ACC112 (cell line): Measurements from ENCODE around the gene OR6A2.
"Not testable (repeated sequence)": the region's sequence is repeated elsewhere in the genome, so short reads cannot be mapped to it uniquely, and the experiment has no call there.

Experiments used
- H2AFZ ChIP-seq: fragments of 200-600 bp; sonication (generic); one replicate; pipeline ENCODE4 v1.6.0; 2017; ENCODE audit warnings: antibody characterized with exemption, low read length; ENCODE audit not compliant: unreplicated experiment
- H3K27ac ChIP-seq: fragments of 200-600 bp; sonication (generic); 2 replicates; pipeline ENCODE4 v1.5.1; 2014; ENCODE audit warnings: low read depth, mild to moderate bottlenecking, antibody characterized with exemption, low read length, moderate library complexity
- H3K27me3 ChIP-seq: fragments of 200-600 bp; sonication (generic); 2 replicates; pipeline ENCODE4 v1.6.1; 2014; ENCODE audit warnings: mild to moderate bottlenecking, antibody characterized with exemption, low read length, moderate library complexity, mixed read lengths; ENCODE audit not compliant: insufficient read depth
- H3K36me3 ChIP-seq: fragments of 200-600 bp; sonication (generic); 2 replicates; pipeline ENCODE4 v1.6.1; 2016; ENCODE audit warnings: mild to moderate bottlenecking, antibody characterized with exemption, low read length, moderate library complexity, mixed read lengths; ENCODE audit not compliant: insufficient read depth
- H3K4me1 ChIP-seq: fragments of 200-600 bp; sonication (generic); one replicate; pipeline ENCODE4 v1.6.1; 2016; ENCODE audit warnings: low read length, mixed read lengths; ENCODE audit not compliant: insufficient read depth, unreplicated experiment, control insufficient read depth
- H3K4me3 ChIP-seq: fragments of 200-600 bp; sonication (generic); 2 replicates; pipeline ENCODE4 v1.5.1; 2014; ENCODE audit warnings: mild to moderate bottlenecking, low read depth, low read length
- H3K79me2 ChIP-seq: fragments of 200-600 bp; sonication (generic); one replicate; pipeline ENCODE4 v1.6.0; 2016; ENCODE audit warnings: low read length; ENCODE audit not compliant: control insufficient read depth, unreplicated experiment, insufficient read depth

The OR6A2 gene

DNA sequence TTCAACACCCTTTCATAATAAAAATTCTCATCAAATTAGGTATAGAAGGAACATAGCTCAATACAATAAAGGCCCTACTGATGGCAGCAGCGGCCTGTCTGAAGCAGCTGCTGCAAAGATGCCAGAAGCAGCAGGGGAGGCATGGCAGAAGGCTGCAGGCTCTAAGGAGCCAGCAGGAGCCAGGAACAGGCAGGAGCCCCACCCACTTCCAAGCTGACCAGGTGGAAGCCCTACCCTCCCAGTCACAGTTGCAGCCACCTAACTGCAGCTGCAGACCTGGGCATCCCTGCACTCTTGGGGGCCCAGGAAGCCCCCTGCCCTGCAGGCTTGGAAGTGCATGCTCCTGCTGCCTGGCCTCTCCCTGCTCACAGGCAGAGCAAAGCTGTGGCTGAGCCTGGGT, 18.2 kb upstream of the OR6A2 start:
- H3K36me3 ChIP-seq = no peaks in the 10 kb centered on the region
- H2AFZ ChIP-seq = no peak overlapping the region
- H3K79me2 ChIP-seq = no peaks in the 10 kb centered on the region
- H3K4me1 ChIP-seq = no peaks in the 10 kb centered on the region
- H3K27me3 ChIP-seq = peaks cover 4% of the 10 kb centered on the region; the same call in 1 of the 2 replicates
- no peak overlapping the region for H3K4me3 ChIP-seq
- no peak overlapping the region for H3K27ac ChIP-seq

DNA sequence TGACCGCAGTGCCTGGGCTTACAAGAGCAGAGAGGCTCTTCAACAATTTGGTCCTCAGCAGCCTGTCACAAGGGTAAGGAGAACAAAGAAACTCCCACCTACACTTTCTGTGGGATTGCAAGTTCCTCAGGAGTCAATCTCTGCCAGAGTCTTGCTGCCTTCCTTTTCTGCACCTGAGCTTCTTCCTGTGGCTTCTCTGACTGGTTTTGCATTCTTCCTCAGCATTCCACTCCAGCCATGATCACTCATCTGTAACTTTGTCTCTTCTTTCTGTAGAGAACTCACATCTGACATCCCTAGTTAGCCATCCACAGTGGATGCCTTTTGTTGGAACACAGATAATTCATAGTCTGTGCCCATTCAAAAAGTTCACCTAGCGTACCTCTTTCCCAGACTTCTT, 14.2 kb upstream of the OR6A2 start:
- Histone ChIP-seq H2AFZ (no peak overlapping the region), H3K79me2 (no peaks in the 10 kb centered on the region), H3K27ac (no peak overlapping the region), H3K4me1 (no peaks in the 10 kb centered on the region), H3K27me3 (peaks cover 4% of the 10 kb centered on the region; the same call in 1 of the 2 replicates), H3K4me3 (no peak overlapping the region), H3K36me3 (no peaks in the 10 kb centered on the region)

DNA sequence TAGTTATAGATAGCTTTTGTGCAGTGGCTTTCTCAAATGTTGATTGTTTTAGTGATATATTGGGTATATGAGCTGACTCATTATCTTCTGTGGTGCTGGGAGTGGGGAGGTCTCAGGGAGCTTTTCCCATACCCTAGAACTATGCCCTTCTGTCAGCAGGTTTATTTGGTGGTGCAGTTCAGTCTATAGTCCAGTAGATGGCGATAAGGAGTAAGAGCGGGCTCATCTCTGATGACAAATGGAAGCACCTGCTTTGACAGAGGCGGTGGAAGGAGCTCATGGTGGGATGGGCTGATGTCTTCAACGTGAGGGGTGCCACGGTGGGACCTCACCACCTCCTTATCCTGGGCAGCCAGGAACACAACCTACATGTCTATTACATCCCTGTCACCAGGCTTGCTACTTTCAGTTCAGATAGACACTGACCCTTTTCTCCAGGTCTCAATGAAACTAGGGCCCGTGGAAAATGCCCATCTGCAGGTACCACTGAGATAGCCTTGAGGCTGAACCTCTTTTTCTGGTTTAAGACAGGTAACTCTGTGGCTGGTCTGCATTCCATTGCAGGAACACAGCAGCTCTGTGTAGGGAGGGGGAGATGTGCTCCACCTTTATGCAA, 13.0 kb upstream of the OR6A2 start:
- no peaks in the 10 kb centered on the region for H3K36me3 ChIP-seq
- H3K4me3 ChIP-seq = no peak overlapping the region
- H3K79me2 ChIP-seq = no peaks in the 10 kb centered on the region
- H3K4me1 ChIP-seq = no peaks in the 10 kb centered on the region
- H3K27ac ChIP-seq = no peak overlapping the region
- peaks cover 4% of the 10 kb centered on the region; the same call in 1 of the 2 replicates for H3K27me3 ChIP-seq
- no peak overlapping the region for H2AFZ ChIP-seq

DNA sequence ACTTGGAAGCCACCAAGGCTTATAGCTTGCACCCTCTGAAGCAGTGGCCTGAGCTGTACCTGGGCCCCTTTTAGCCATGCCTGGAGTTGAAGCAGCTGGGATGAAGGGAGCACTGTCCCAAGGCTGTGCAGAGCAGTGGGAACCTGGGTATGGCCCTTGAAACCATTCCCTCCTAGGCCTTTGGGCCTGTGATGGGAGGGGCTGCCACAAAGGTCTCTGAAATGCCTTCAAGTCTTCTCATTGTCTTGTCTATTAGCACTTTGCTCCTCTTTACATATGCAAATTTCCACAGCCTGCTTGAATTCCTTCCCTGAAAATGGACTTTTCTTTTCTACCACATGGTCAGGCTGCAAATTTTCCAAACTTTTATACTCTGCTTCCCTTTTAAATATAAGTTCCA, 1.6 kb upstream of the OR6A2 start:
- not testable (repeated sequence) for H3K4me3 ChIP-seq, H3K4me1 ChIP-seq, H2AFZ ChIP-seq, H3K36me3 ChIP-seq, H3K27ac ChIP-seq, H3K27me3 ChIP-seq, H3K79me2 ChIP-seq

DNA sequence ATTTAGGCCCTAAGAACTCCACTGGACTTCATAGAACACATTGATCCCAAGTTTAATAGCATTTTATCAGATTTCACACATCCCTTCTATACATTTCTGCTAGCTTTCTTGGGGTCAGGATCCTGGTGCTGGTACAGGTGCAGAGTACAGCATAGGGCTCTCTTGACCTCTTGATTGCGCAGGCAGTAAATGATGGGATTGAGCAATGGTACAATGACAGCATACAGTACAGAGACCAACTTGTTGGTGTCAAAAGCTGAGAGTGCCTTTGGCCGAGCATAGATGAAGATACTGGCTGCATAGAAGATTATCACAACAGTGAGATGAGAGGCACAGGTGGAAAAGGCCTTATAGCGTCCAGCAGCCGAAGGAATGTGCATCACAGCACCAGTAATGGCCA, 4.8 kb downstream of the OR6A2 start:
- no peak overlapping the region for H3K27ac ChIP-seq
- no peaks in the 10 kb centered on the region for H3K4me1 ChIP-seq
- H3K36me3 ChIP-seq = no peaks in the 10 kb centered on the region
- H3K4me3 ChIP-seq = no peak overlapping the region
- H3K79me2 ChIP-seq = no peaks in the 10 kb centered on the region
- H2AFZ ChIP-seq = no peak overlapping the region
- H3K27me3 ChIP-seq = peaks cover 22% of the 10 kb centered on the region; the same call in 1 of the 2 replicates

DNA sequence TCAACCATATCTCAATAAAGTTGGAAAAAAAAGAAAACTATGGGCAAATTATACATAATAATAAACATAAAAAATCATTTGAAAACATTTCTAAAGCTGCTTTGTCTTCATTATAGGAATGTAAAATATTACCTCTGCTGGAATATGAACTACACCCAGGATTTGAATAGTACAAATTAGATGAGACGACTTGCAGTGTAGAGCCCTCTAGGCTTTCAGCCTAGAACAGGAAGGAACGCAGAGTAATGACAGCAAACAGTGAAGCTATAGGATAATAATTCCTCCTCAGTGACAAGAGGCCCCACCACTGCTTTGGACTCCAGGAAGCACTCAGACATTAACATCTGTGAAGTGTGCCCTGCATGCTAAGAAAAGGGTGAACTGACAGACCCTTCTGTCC, 8.9 kb downstream of the OR6A2 start:
- H3K27ac ChIP-seq = no peak overlapping the region
- H2AFZ ChIP-seq = no peak overlapping the region
- no peaks in the 10 kb centered on the region for H3K36me3 ChIP-seq
- H3K4me3 ChIP-seq = no peak overlapping the region
- H3K27me3 ChIP-seq = peaks cover 14% of the 10 kb centered on the region; the same call in 1 of the 2 replicates
- no peaks in the 10 kb centered on the region for H3K79me2 ChIP-seq
- H3K4me1 ChIP-seq = no peaks in the 10 kb centered on the region

DNA sequence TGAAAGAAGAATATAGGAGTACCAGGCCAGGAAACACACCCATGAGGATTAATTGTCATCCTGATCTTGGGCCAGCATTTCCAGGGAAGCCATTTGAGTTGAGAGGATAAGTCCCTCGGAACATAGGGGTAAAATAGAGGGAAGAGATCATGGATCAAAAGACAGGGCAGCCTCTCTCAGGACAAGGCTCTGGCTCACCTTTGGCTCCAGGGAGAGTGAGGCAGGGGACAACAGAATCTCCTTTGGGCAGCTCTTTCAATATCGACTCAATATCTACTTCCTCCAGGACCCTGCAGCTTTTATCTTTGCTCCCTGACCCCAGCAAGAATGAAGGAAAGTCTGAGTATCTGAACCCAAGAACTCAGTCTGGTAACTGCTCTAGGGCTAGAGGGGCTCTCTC, 16.8 kb downstream of the OR6A2 start, which contains the start of gene OR2AG1:
Gene OR2AG1, plus strand, starts transcription at position 301 of the 400 bp plus-strand sequence. CDS start 2,018 bp downstream, outside the sequence.
- no peak within 1 kb of the TSS for H2AFZ ChIP-seq
- no peaks in the 10 kb centered on the region for H3K4me1 ChIP-seq
- no peaks in the 10 kb centered on the region for H3K36me3 ChIP-seq
- peaks cover 17% of the 10 kb centered on the region for H3K27me3 ChIP-seq
- H3K79me2 ChIP-seq = no peaks in the 10 kb centered on the region
- H3K27ac ChIP-seq = no peak within 1 kb of the TSS
- no peak within 1 kb of the TSS for H3K4me3 ChIP-seq

DNA sequence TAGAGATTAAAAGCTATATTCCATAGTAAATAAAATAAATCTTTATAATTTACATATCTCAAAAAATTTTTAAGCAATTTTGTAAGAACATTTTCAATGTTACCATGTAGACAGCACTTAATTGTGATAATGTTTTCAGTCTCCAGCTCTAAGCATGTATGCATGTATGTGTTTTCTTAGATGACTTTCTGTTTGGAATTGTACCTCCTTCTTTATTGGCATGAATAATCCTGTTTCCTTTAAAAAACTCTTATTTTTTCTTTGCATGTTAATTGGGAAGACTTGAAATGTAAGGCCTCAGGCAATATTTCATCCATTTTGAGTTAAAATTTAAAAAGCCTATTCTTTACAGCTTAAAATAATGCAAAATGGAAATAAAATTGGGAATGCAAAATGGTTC, 18.7 kb downstream of the OR6A2 start:
- no peaks in the 10 kb centered on the region for H3K4me1 ChIP-seq
- no peaks in the 10 kb centered on the region for H3K79me2 ChIP-seq
- no peak overlapping the region for H3K27ac ChIP-seq
- no peak overlapping the region for H3K4me3 ChIP-seq
- no peaks in the 10 kb centered on the region for H3K36me3 ChIP-seq
- H3K27me3 ChIP-seq = peaks cover 17% of the 10 kb centered on the region
- no peak overlapping the region for H2AFZ ChIP-seq

DNA sequence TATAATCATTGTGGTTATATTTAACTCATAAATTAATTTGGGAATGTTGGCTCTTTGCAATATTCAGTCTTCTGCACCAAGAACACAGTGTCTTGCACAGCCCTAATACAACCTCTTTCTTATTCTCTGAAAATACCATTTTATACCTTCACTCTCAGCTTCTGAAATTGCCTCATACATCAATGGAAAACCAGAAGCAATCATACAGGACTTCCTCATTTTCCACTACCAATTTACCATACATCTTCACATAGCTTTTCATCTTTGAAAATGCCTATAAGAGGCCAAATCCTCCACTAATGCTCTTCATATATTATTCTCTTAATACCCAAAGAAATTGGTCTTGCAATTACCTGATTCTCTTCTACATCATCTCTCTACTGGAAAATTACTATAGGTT, 21.0 kb downstream of the OR6A2 start:
- no peak overlapping the region for H3K4me3 ChIP-seq
- H3K27me3 ChIP-seq = peaks cover 22% of the 10 kb centered on the region
- H3K79me2 ChIP-seq = no peaks in the 10 kb centered on the region
- H3K27ac ChIP-seq = no peak overlapping the region
- no peak overlapping the region for H2AFZ ChIP-seq
- H3K4me1 ChIP-seq = no peaks in the 10 kb centered on the region
- no peaks in the 10 kb centered on the region for H3K36me3 ChIP-seq

DNA sequence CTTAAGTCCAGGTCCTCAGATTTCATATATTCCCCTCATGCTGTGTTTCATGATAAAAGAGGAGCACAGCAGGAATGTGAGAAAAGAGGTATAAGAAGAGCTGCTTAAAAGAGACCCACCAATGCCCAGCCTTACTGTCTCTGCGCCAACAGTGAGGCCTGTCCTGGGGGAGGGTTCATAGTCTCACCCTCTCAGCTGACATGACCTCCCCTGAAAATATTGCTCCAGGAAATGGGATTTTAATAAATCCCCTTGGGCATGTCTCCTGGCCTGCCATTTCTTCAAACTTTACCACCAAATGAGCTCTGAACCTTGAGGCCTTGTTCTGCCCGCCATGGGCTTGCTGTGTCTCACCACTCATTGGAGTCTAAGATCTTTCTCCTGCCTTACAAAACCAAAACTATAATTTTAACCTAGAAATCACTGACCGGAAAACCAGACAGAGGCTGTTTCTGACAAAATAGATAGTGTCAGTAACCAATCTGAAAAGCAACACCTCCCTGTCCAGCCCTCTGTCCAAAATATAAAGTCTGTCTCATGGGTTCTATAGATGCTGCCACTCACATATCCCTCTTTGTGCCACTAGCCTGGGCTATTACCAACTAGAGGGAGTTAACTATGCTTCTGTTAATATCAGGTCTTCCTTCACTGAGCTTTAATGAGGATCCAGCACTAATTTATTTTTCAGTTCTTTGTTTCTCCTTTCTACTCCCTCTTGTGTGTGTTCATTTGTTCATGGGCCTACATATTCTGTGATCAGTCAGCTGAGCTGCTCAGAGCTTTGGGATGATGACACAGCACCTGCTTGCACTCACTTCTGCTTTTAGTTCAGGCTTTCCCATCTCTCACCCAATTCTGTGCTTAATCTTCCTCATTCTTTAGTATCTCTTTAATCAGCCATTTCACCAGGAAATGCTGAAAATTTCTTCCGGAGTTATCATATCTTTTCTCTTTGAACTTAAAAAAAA, 27.3 kb downstream of the OR6A2 start, which contains the start of gene OR2AG2:
Gene OR2AG2, minus strand, starts transcription at position 51 of the 968 bp plus-strand sequence. CDS start 3,019 bp downstream, outside the sequence.
- Histone ChIP-seq H2AFZ (no peak within 1 kb of the TSS), H3K4me1 (no peaks in the 10 kb centered on the region), H3K27ac (no peak within 1 kb of the TSS), H3K4me3 (no peak within 1 kb of the TSS), H3K79me2 (no peaks in the 10 kb centered on the region), H3K36me3 (no peaks in the 10 kb centered on the region), H3K27me3 (peaks cover 28% of the 10 kb centered on the region; the same call in 1 of the 2 replicates)
